SU-DHL-6 (cell line): ENCODE data around the gene CTSV.

Source experiments
- EZH2phosphoT487 ChIP-seq: fragments of 200-600 bp; sonication (generic), shearing (Covaris generic); conservative IDR thresholded peaks from 2 replicates; pipeline ENCODE4 v1.6.1; 2018; ENCODE audit warnings: mild to moderate bottlenecking, antibody characterized with exemption, low read length, moderate library complexity, mixed read lengths
- TF ChIP-seq, protein P1 (sequence below): fragments of 200-600 bp; sonication (generic); IDR thresholded peaks from one replicate; pipeline ENCODE4 v1.5.1; 2017; ENCODE audit warnings: antibody characterized with exemption, mild to moderate bottlenecking, low read length, moderate library complexity; ENCODE audit not compliant: insufficient read depth, poor library complexity, severe bottlenecking

DNA sequence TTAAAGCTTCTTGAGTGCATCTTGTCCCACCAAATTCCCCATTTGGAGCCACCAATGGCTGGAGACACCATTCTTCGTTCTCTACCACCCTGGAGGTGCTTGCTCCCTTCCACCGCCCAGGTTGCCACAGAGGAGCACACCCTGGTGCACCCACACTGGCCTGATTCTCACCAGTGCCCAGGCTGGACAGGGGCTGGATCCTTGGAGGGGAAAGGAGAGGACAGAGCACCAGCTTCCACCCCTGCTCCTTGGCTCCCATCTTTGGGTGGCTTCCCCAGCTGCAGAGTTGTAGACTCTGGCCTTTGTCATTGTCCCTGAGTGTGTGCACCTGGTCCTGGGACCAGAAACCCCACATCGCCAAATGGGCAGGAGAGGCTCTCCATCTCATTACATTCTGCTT, 21.9 kb upstream of the CTSV start:
- TF ChIP-seq, protein P1, sequence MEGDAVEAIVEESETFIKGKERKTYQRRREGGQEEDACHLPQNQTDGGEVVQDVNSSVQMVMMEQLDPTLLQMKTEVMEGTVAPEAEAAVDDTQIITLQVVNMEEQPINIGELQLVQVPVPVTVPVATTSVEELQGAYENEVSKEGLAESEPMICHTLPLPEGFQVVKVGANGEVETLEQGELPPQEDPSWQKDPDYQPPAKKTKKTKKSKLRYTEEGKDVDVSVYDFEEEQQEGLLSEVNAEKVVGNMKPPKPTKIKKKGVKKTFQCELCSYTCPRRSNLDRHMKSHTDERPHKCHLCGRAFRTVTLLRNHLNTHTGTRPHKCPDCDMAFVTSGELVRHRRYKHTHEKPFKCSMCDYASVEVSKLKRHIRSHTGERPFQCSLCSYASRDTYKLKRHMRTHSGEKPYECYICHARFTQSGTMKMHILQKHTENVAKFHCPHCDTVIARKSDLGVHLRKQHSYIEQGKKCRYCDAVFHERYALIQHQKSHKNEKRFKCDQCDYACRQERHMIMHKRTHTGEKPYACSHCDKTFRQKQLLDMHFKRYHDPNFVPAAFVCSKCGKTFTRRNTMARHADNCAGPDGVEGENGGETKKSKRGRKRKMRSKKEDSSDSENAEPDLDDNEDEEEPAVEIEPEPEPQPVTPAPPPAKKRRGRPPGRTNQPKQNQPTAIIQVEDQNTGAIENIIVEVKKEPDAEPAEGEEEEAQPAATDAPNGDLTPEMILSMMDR, result no peak
- no peak for TF ChIP-seq EZH2phosphoT487
